K562 (cell line): ENCODE data around the gene NELFA. TPM values are rescaled to one million over a fixed set of nuclear protein-coding genes. Genes with fewer than 3 reads are reported as not detected.

Source experiments
- ATAC-seq: fragments of 200-7000 bp; cut with Tn5 transposase; 3 replicates; pipeline ENCODE4 v1.9.1; 2020; ENCODE audit warnings: moderate library complexity
- BruUV-seq: library from RNA; stranded (reverse); fragments of 400-500 nt; replicated peaks from 2 replicates; lab custom pipeline; 2021; lab: Mats Ljungman, UMichigan
- CTCF ChIA-PET: fragments of 300-600 bp; formaldehyde crosslinking; extraction: SDS; loops from one replicate; lab custom pipeline; 2021; ENCODE audit warnings: low intra/inter-chr PET ratio; lab: Yijun Ruan, JAX
- POLR2A ChIA-PET: fragments of 300-600, 350-650 bp; sonication (Branson Sonifier 250); formaldehyde crosslinking; extraction: SDS; loops from one replicate; lab custom pipeline; 2021; ENCODE audit warnings: antibody characterized with exemption, inconsistent platforms; lab: Yijun Ruan, JAX
- DNase-seq, 4 experiments: peaks; one replicate each; pipeline versions ENCODE4 v3.0.0 to v3.0.0-alpha.2; 2011 to 2018; ENCODE audit warnings: low spot score in 3 of 4, mixed read lengths in 3 of 4; ENCODE audit errors: extremely low read depth in 1 of 4
- FAIRE-seq: peaks from 2 replicates; lab custom pipeline; 2011; peaks lifted over from hg19 to GRCh38; lab: Jason Lieb, UNC
- H2AFZ ChIP-seq: 2 replicates; pipeline ENCODE4 v1.6.0; 2011; ENCODE audit warnings: low read depth, low read length, control low read depth, inconsistent platforms
- H3K27ac ChIP-seq: fragments of 200-600 bp; 3 replicates; pipeline ENCODE4 v1.8.0; 2011; ENCODE audit warnings: low read depth, mild to moderate bottlenecking, control low read depth, inconsistent platforms, low read length, moderate library complexity, mixed read lengths; ENCODE audit errors: extremely low read depth
- H3K27me3 ChIP-seq, 2 experiments: fragments of 300-600 bp in 1 of 2; 2 replicates in 1 of 2; 3 replicates in 1 of 2; pipeline versions ENCODE4 v1.6.0 to v1.8.0; 2011; ENCODE audit warnings: inconsistent platforms in 2 of 2, low read length in 2 of 2, mild to moderate bottlenecking in 1 of 2, mixed read lengths in 1 of 2, moderate library complexity in 1 of 2; ENCODE audit not compliant: control insufficient read depth in 2 of 2, insufficient read depth in 2 of 2
- H3K36me3 ChIP-seq: fragments of 300-600 bp; 3 replicates; pipeline ENCODE4 v1.8.0; 2011; ENCODE audit warnings: mild to moderate bottlenecking, low read length, inconsistent platforms; ENCODE audit not compliant: control insufficient read depth, insufficient read depth
- H3K4me1 ChIP-seq, 2 experiments: fragments of 200-600 bp in 1 of 2; replicated peaks in 1 of 2; 2 replicates in 1 of 2; 3 replicates in 1 of 2; pipeline versions ENCODE4 v1.5.1 to v1.8.0; 2011; ENCODE audit warnings: inconsistent platforms in 2 of 2, low read length in 2 of 2, mild to moderate bottlenecking in 1 of 2, mixed read lengths in 1 of 2, moderate library complexity in 1 of 2; ENCODE audit not compliant: control insufficient read depth in 2 of 2, insufficient read depth in 2 of 2
- H3K4me2 ChIP-seq: 2 replicates; pipeline ENCODE4 v1.6.1; 2011; ENCODE audit warnings: low read length, control low read depth, inconsistent platforms, mixed read lengths; ENCODE audit not compliant: insufficient read depth
- H3K4me3 ChIP-seq: fragments of 200-600 bp; sonication (generic), shearing (Covaris generic); 2 replicates; pipeline ENCODE4 v1.5.1; 2016; ENCODE audit warnings: control low read depth, inconsistent platforms
- H3K79me2 ChIP-seq: fragments of 200-600 bp; 3 replicates; pipeline ENCODE4 v1.8.0; 2011; ENCODE audit warnings: low read length, inconsistent platforms; ENCODE audit not compliant: control insufficient read depth, insufficient read depth
- H3K9ac ChIP-seq, 2 experiments: 2 replicates each; pipeline versions ENCODE4 v1.6.0 to v1.6.1; 2011; ENCODE audit warnings: low read depth in 2 of 2, low read length in 2 of 2, control low read depth in 1 of 2, inconsistent platforms in 1 of 2, mild to moderate bottlenecking in 1 of 2, mixed read lengths in 1 of 2; ENCODE audit not compliant: insufficient read depth in 1 of 2
- H3K9me1 ChIP-seq: one replicate; pipeline ENCODE4 v1.6.0; 2011; ENCODE audit warnings: inconsistent platforms, mild to moderate bottlenecking, low read length, moderate library complexity; ENCODE audit not compliant: control insufficient read depth, insufficient read depth
- H3K9me3 ChIP-seq: replicated peaks from 2 replicates; pipeline ENCODE4 v1.5.1; 2011; ENCODE audit warnings: low read depth, low read length, inconsistent platforms; ENCODE audit not compliant: control insufficient read depth, insufficient read depth
- H4K20me1 ChIP-seq: replicated peaks from 2 replicates; pipeline ENCODE4 v1.6.1; 2011; ENCODE audit warnings: low read length, inconsistent platforms, mixed read lengths; ENCODE audit not compliant: control insufficient read depth, insufficient read depth
- BRD9 ChIP-seq: fragments of 450-650 bp; IDR thresholded peaks from 2 replicates; pipeline ENCODE4 v1.6.1; 2018; ENCODE audit warnings: low read depth; ENCODE audit not compliant: partially characterized antibody
- CBFA2T3 ChIP-seq: fragments of 450-650 bp; IDR thresholded peaks from 2 replicates; pipeline ENCODE4 v1.6.1; 2017
- CBX1 ChIP-seq: sonication (generic); IDR thresholded peaks from 2 replicates; pipeline ENCODE4 v1.6.1; 2016; ENCODE audit warnings: antibody characterized with exemption, low read depth, mild to moderate bottlenecking
- CREBBP ChIP-seq: IDR thresholded peaks from one replicate; pipeline ENCODE4 v1.6.1; 2012; ENCODE audit warnings: low read depth, mild to moderate bottlenecking, control low read depth, inconsistent platforms, low read length
- FOXO4 ChIP-seq: fragments of 450-650 bp; formaldehyde crosslinking; IDR thresholded peaks from 2 replicates; pipeline ENCODE4 v1.4.0; 2020; ENCODE audit warnings: mild to moderate bottlenecking, moderate library complexity
- JUND ChIP-seq, 2 experiments: IDR thresholded peaks; 2 replicates in 1 of 2; 3 replicates in 1 of 2; pipeline ENCODE4 v1.6.1; 2011; ENCODE audit warnings: borderline replicate concordance in 2 of 2, low read depth in 2 of 2, low read length in 2 of 2, improper control_type of control experiment in 1 of 2, missing biosample characterization in 1 of 2, missing genetic modification characterization in 1 of 2, missing genetic modification reagents in 1 of 2
- MTA2 ChIP-seq: fragments of 450-650 bp; IDR thresholded peaks from 2 replicates; pipeline ENCODE4 v1.6.1; 2016; ENCODE audit warnings: low read depth
- RNF2 ChIP-seq: sonication (generic); IDR thresholded peaks from 2 replicates; pipeline ENCODE4 v1.6.1; 2016
- SPI1 ChIP-seq: IDR thresholded peaks from 2 replicates; pipeline ENCODE4 v1.6.1; 2011; ENCODE audit warnings: low read depth, low read length, control low read depth, borderline replicate concordance
- TCF7 ChIP-seq: sonication (generic); IDR thresholded peaks from 2 replicates; pipeline ENCODE4 v1.6.1; 2016; ENCODE audit warnings: antibody characterized with exemption, borderline replicate concordance
- XRCC4 ChIP-seq: IDR thresholded peaks from one replicate; pipeline ENCODE4 v1.6.1; 2011; ENCODE audit not compliant: insufficient read depth, insufficient read length; ENCODE audit errors: extremely low read depth
- XRCC5 ChIP-seq: fragments of 200-400 bp; formaldehyde crosslinking; IDR thresholded peaks from 2 replicates; pipeline ENCODE4 v1.6.1; 2017; ENCODE audit warnings: low read depth, mild to moderate bottlenecking, low read length
- ZNF445 ChIP-seq: fragments of 250-450 bp; sonication (Bioruptor Pico); IDR thresholded peaks from 2 replicates; pipeline ENCODE4 v1.4.0; 2020; ENCODE audit warnings: low read depth, mild to moderate bottlenecking, moderate library complexity
- ZNF583 ChIP-seq: fragments of 250-450 bp; sonication (Bioruptor Pico); IDR thresholded peaks from 2 replicates; pipeline ENCODE4 v1.4.0; 2020
- ZNF696 ChIP-seq: fragments of 250-450 bp; sonication (Bioruptor Pico); conservative IDR thresholded peaks from 2 replicates; pipeline ENCODE4 v1.4.0; 2020; ENCODE audit warnings: mild to moderate bottlenecking, moderate library complexity
- ZNF77 ChIP-seq: fragments of 250-450 bp; sonication (Bioruptor Pico); IDR thresholded peaks from 2 replicates; pipeline ENCODE4 v1.5.0; 2020
- ZSCAN29 ChIP-seq: fragments of 450-650 bp; IDR thresholded peaks from 2 replicates; pipeline ENCODE4 v1.6.1; 2017
- WGBS: fragments of 100-300 bp; shearing (Covaris generic); methylation state at CpG from one replicate; pipeline ENCODE4 v1.1.6; 2016; ENCODE audit warnings: low coverage, mixed read lengths; ENCODE audit not compliant: insufficient coverage; ENCODE audit errors: missing lambda C conversion rate; 5-methylcytosine and 5-hydroxymethylcytosine counted together
- in situ Hi-C: fragments of 300-500 bp; cut with MboI; formaldehyde crosslinking; loops from 4 replicates; pipeline ENCODE4 v1.15.0; 2018; ENCODE audit warnings: inconsistent platforms, mixed read lengths
- intact Hi-C: fragments of 100-400 bp; cut with micrococcal nuclease; formaldehyde crosslinking; loops from 2 replicates; pipeline ENCODE4 v1.14.2; 2022
- polyA plus RNA-seq, 8 experiments: library from polyadenylated mRNA; depleted of rRNA in 4 of 8; stranded (reverse) in 5 of 8; unstranded in 3 of 8; fragments of >200 nt; fragmentation: Nextera tagmentation in 2 of 8; fragmentation: Illumina TruSeq in 1 of 8; extraction: Ambion mirVana in 2 of 8; extraction: Trizol in 1 of 8; gene quantifications; 2 replicates each; pipeline versions ENCODE4 v1.2.1 to v1.2.3, GENCODE V29; 2011 to 2014; ENCODE audit warnings: inconsistent platforms in 1 of 8, missing spikeins in 1 of 8
- total RNA-seq, 7 experiments: library from RNA; depleted of rRNA in 6 of 7; stranded (reverse); fragments of >200 nt in 6 of 7; fragmentation: Illumina TruSeq in 2 of 7; extraction: Trizol in 2 of 7; gene quantifications; 2 replicates each; pipeline versions ENCODE4 v1.2.1 to v1.2.3, GENCODE V29; 2011 to 2021; ENCODE audit warnings: low replicate concordance in 1 of 7
- TF ChIP-seq, protein P1 (sequence below): sonication (generic); formaldehyde crosslinking; IDR thresholded peaks from 2 replicates; pipeline ENCODE4 v1.8.0; 2022; ENCODE audit warnings: missing genetic modification reagents, mild to moderate bottlenecking, borderline replicate concordance

The NELFA gene
- total and polyA plus RNA-seq, 9 of the 15 experiments (the other 6 are each of a cell fraction or from before 2014, with no cell fraction given), result 0.76 to 59.6 (median 14.8) TPM

- DNase-seq, result no peak
- H4K20me1 ChIP-seq, result 0 out of 2 replicates have a peak, but pooled peaks cover 4% of the 10 kb centered on the region
- ChIA-PET POLR2A (interaction anchor here (0.6 to 1.5 kb wide), 4 partner anchors 9 to 508 kb away, joined by 3 to 5 read pairs (median 3); partner anchors contain the start of gene RNF4), CTCF (no interaction called here)
- no peaks in the 10 kb centered on the region for H3K9me1 ChIP-seq
- in situ Hi-C loops (no loop called here), intact Hi-C loops (no loop called here)
- H3K4me1 ChIP-seq, result peaks cover 10 to 14% of the 10 kb centered on the region in 2 experiments; a peak in 4 of 5 replicates
- no peaks in the 10 kb centered on the region for H3K9me3 ChIP-seq
- no peak overlapping the region for H3K27ac ChIP-seq
- WGBS, result 72% methylated on average over 4 of the region's 4 CpGs
- FAIRE-seq, result no peak
- TF ChIP-seq SPI1, result no peak
- no peak for TF ChIP-seq ZSCAN29
- TF ChIP-seq CBX1, result no peak
- TF ChIP-seq XRCC4, result no peak
- no peak for TF ChIP-seq ZNF77 (CRISPR knock-in tag)
- no peak for TF ChIP-seq ZNF445 (CRISPR knock-in tag)
- no peak for TF ChIP-seq CBFA2T3
- no peak for TF ChIP-seq ZNF696 (CRISPR knock-in tag)
- no peak for TF ChIP-seq JUND (IDR thresholded peaks at IDR 0.05; ENCODE audit: borderline replicate concordance, low read depth, low read length)
- TF ChIP-seq JUND (tag; IDR thresholded peaks at IDR 0.05; ENCODE audit: borderline replicate concordance, low read depth, low read length), result no peak
- TF ChIP-seq CREBBP, result no peak
- no peak for TF ChIP-seq BRD9
- TF ChIP-seq ZNF583 (CRISPR knock-in tag), result no peak
- no peak for TF ChIP-seq XRCC5
- TF ChIP-seq TCF7, result no peak
- no peak for TF ChIP-seq FOXO4
- no peak for TF ChIP-seq MTA2
- TF ChIP-seq, protein P1, sequence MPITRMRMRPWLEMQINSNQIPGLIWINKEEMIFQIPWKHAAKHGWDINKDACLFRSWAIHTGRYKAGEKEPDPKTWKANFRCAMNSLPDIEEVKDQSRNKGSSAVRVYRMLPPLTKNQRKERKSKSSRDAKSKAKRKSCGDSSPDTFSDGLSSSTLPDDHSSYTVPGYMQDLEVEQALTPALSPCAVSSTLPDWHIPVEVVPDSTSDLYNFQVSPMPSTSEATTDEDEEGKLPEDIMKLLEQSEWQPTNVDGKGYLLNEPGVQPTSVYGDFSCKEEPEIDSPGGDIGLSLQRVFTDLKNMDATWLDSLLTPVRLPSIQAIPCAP (CRISPR knock-in tag), result no peak
- no peak for TF ChIP-seq RNF2
- H3K27me3 ChIP-seq, result no peaks in the 10 kb centered on the region
- H3K9ac ChIP-seq, result no peak overlapping the region
- H2AFZ ChIP-seq, result no peak overlapping the region
- H3K4me2 ChIP-seq, result no peak overlapping the region
- H3K79me2 ChIP-seq, result peaks cover 14% of the 10 kb centered on the region
- peaks cover 91% of the 10 kb centered on the region for H3K36me3 ChIP-seq
- BruUV-seq, result no TSS peak
- no peak for ATAC-seq
- no peak overlapping the region for H3K4me3 ChIP-seq
Measured at GRCh38 chr4:1961563-1961962, 47.2 kb downstream of the NELFA start.
